Measurements from ENCODE around the gene PPP2R5E. TPM values are rescaled to one million over a fixed set of nuclear protein-coding genes. Genes with fewer than 3 reads are reported as not detected.

PPP2R5E gene
- total RNA-seq = 22.6 and 37.9 TPM in 2 replicates

DNA sequence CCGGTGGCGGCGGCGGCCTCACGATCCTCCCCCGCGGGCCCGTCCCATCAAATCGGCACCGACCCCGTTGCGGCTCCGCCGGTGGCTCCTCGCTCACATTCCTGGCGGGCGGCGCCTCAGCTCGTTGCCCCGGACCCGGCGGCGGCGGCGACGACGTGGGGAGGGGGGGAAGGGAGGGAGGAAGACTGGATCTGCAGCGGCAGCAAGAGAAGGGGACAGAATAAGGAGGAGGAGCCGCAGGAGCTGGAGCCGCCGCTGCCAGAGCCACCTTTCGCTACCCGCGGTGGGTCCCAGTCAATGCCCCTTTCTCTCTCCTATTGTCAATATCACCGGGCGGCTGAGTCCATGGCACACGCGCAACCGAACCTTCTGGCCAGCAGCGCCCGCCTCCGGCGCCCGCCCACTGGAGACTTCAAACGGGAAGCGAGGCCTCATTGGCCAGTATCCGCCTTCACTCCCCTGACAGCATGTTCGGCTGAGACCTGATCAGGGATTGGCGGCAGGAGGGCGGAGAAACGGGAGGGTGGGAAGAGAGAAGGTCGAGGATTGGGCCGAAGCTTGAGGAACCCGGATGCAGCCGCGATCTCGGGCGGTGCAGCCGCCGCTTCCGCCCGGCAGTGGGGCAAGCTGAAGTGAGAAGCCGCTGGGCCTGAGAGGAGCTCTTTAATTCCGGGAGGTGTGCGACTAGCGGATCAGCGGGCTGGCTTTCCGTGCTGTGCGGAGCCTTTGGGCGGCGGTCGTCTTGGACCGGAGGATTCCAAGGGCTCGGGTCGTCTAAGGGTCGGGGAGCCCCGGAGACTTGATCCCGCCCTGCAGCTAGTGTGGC is at the start of gene PPP2R5E:
PPP2R5E (minus strand) TSS at position 378 of the 826 bp plus-strand sequence. CDS start 3,692 bp downstream, outside the sequence.

Other genes with a start within 250 kb of the PPP2R5E start
- gene GPHB5, start 224.4 kb downstream of the PPP2R5E start, total RNA-seq = not detected in 2 replicates
- gene WDR89, start 98.5 kb upstream of the PPP2R5E start, total RNA-seq = 21.1 and 21.9 TPM in 2 replicates
- gene SGPP1, start 184.7 kb upstream of the PPP2R5E start, total RNA-seq = 35.8 and 55.7 TPM in 2 replicates

All from nasal cavity respiratory epithelium epithelial cell of viscerocranial mucosa (primary cell).